ENCODE measurements around the gene KDM5B. TPM values are rescaled to one million over a fixed set of nuclear protein-coding genes. Genes with fewer than 3 reads are reported as not detected.

Gene KDM5B
- 94.4 and 113 TPM in 2 replicates for total RNA-seq

GRCh38 chr1:202807926-202808757, at the start of gene KDM5B:
KDM5B (minus strand) TSS chr1:202808421; CDS start chr1:202808305, 116 bp downstream.

GRCh38 chr1:202810615-202811295, 2.5 kb upstream of the KDM5B start, which contains the start of gene PCAT6:
PCAT6 (plus strand) TSS chr1:202810954.

GRCh38 chr1:202710070-202711045, 97.9 kb downstream of the KDM5B start, which contains the start of gene SYT2:
SYT2 (minus strand) TSS chr1:202710454; CDS start chr1:202605772, 104,682 bp downstream.

Other genes starting within 250 kb of the KDM5B start
- under 0.01 TPM in 1 of 2 replicates, not detected in the other for gene SYT2, start 98.0 kb downstream of the KDM5B start, total RNA-seq
- 0.24 TPM in 1 of 2 replicates, not detected in the other for gene PCAT6, start 2.5 kb upstream of the KDM5B start, total RNA-seq
- gene RABIF, start 80.7 kb upstream of the KDM5B start, total RNA-seq = 3.2 and 5.5 TPM in 2 replicates
- gene KLHL12, start 118.8 kb upstream of the KDM5B start, total RNA-seq = 31.1 and 42.8 TPM in 2 replicates
- 162 and 186 TPM in 2 replicates for gene ADIPOR1, start 149.9 kb upstream of the KDM5B start, total RNA-seq
- gene CYB5R1, start 158.8 kb upstream of the KDM5B start, total RNA-seq = 100.0 and 208 TPM in 2 replicates
- gene TMEM183A, start 199.0 kb upstream of the KDM5B start, total RNA-seq = 117 and 139 TPM in 2 replicates
- gene PPFIA4, start 218.1 kb upstream of the KDM5B start, total RNA-seq = 0.64 and 14.0 TPM in 2 replicates

Measured in tracheal epithelial cell (primary cell).